GM18507 (cell line): ENCODE results near the gene SOBP.

ENCODE experiments used
- DNase-seq: peaks from one replicate; pipeline ENCODE4 v3.0.0; 2011; ENCODE audit warnings: low read depth; ENCODE audit not compliant: insufficient read length; ENCODE audit errors: extremely low spot score
- FAIRE-seq: peaks from 2 replicates; lab custom pipeline; 2011; peaks lifted over from hg19 to GRCh38; lab: Jason Lieb, UNC

The SOBP gene

GRCh38 chr6:107602321-107603005 lies 112.5 kb downstream of the SOBP start:
- DNase-seq (no peak), FAIRE-seq (no peak)

GRCh38 chr6:107603006-107603370 lies 113.1 kb downstream of the SOBP start:
- DNase-seq: no peak
- no peak for FAIRE-seq

GRCh38 chr6:107604549-107604948 lies 114.6 kb downstream of the SOBP start:
- FAIRE-seq (no peak), DNase-seq (no peak)

GRCh38 chr6:107606407-107606806 lies 116.5 kb downstream of the SOBP start:
- FAIRE-seq: no peak
- DNase-seq: no peak

GRCh38 chr6:107607116-107607515 lies 117.2 kb downstream of the SOBP start:
- DNase-seq: no peak
- FAIRE-seq: no peak

GRCh38 chr6:107611094-107611810 lies 121.3 kb downstream of the SOBP start:
- no peak for FAIRE-seq
- DNase-seq: no peak

- DNase-seq (no peak), FAIRE-seq (no peak)
Measured at GRCh38 chr6:107612762-107613415, 123.0 kb downstream of the SOBP start.

GRCh38 chr6:107613651-107614379 lies 123.9 kb downstream of the SOBP start:
- no peak for FAIRE-seq
- DNase-seq: no peak

- DNase-seq: no peak
- FAIRE-seq: no peak
Measured at GRCh38 chr6:107614828-107615227, 124.9 kb downstream of the SOBP start.

- no peak for FAIRE-seq
Measured at GRCh38 chr6:107616775-107617174, 126.9 kb downstream of the SOBP start.

GRCh38 chr6:107617341-107617932 lies 127.5 kb downstream of the SOBP start:
- DNase-seq (no peak), FAIRE-seq (no peak)

More at GRCh38 chr6:107616775-107617174, 126.9 kb downstream of the SOBP start:
- no peak for DNase-seq

GRCh38 chr6:107618672-107619071 lies 128.8 kb downstream of the SOBP start:
- FAIRE-seq (peak; percentile 99), DNase-seq (peak; percentile 45)

- no peak for DNase-seq
- no peak for FAIRE-seq
Measured at GRCh38 chr6:107620732-107621131, 130.8 kb downstream of the SOBP start.

GRCh38 chr6:107621229-107621937 lies 131.5 kb downstream of the SOBP start:
- FAIRE-seq (no peak), DNase-seq (no peak)

- FAIRE-seq (no peak), DNase-seq (no peak)
Measured at GRCh38 chr6:107622269-107622668, 132.4 kb downstream of the SOBP start.

- no peak for DNase-seq
- no peak for FAIRE-seq
Measured at GRCh38 chr6:107624050-107624449, 134.1 kb downstream of the SOBP start.

- DNase-seq: no peak
- no peak for FAIRE-seq
Measured at GRCh38 chr6:107624541-107624940, 134.6 kb downstream of the SOBP start.

- DNase-seq (no peak), FAIRE-seq (no peak)
Measured at GRCh38 chr6:107625264-107625663, 135.3 kb downstream of the SOBP start.

GRCh38 chr6:107626645-107627044 lies 136.7 kb downstream of the SOBP start:
- FAIRE-seq (no peak), DNase-seq (no peak)
